Muscle of back (tissue), 11 donors: Measurements from ENCODE around the gene GUCY1A1. TPM values are rescaled to one million over a fixed set of nuclear protein-coding genes. Genes with fewer than 3 reads are reported as not detected.

ENCODE experiments used
- DNase-seq, 3 donors: peaks; one replicate each; pipeline versions ENCODE4 v3.0.0 to v3.0.0-alpha.2; 2013
- polyA plus RNA-seq, 10 donors: library from polyadenylated mRNA; unstranded; fragments of 120-200 nt; gene quantifications; one replicate each; pipeline ENCODE4 v1.2.1, GENCODE V29; 2013; ENCODE audit not compliant: insufficient read length in 10 of 10

Gene GUCY1A1
- polyA plus RNA-seq, 10 donors, result 11.6 to 17.5 (median 14.5) TPM

- no peak for DNase-seq
These were observed 8.0 kb upstream of the GUCY1A1 start for GRCh38 chr4:155658681-155659064.

DNA sequence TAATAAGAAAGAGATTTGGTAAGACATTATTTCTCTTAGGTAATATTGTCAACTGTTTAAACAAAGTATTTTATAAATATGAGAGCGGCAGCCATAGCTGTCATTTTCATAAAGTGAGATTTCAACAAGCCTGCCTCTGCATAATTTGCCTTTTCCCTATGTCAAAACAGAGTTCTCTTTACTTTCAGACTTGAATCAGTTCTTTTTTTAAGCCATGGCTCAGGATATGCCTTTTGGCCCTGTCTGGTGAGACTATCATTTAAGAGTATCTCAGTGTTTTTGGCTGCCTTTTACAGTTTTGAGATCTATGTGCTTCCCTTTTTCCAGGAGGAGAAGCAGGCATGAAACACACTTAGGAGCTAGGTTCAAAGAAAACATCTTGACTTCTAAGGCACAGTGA, 7.5 kb upstream of the GUCY1A1 start:
- DNase-seq, result no peak

DNA sequence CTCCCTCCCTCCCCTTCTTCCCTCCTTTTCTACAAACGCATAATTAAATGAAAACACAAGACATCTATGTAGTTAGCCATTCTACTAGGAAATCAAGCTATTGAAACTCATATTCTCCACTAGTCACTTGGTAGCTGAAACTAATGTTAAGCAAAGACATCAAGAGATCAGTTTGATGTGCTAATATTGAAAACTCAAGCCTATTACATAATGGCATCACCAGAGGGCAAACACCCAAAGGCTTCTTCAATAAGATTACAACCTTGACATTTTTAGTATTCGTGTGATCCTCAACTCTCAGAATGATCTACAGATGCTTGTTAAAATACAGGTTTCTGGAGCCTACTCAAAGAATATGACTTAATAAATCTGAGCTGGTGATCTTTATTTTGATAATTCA, 6.2 kb upstream of the GUCY1A1 start:
- DNase-seq, result no peak

DNA sequence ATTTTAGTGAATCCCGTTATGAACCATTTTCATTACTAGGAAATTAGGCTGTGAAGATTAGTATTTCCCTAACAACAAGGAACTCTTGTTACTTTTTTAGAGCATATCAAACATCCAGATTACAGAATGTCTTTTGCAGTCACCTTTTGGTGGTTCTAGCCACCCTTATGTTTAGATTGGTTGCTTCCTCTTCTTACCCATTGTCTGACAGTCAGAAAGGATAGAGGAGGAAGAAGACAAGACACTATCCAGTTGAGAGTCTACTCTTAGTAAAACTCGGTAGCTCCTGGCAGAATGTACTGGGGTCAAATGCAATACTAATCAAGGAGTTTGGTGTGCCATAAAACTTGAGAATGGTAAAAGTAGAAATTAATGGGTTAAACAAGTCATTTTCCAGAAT, 1.6 kb upstream of the GUCY1A1 start:
- DNase-seq, result no peak

DNA sequence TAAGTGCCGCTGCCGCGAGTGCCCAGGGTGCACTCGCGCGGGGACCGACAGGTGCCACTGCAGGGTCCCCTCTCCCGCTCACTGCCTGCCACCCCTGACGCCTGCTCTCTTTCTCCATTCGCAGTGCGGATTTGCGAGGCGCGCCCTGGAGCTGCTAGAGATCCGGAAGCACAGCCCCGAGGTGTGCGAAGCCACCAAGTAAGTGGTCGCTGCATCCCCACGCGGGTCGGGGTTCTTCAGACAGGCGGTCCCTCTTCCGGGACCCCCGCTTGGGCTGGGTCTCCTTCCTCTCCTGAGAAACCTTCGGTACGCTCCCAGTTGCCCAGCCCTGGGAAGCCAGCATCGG, 547 bp downstream of the GUCY1A1 start:
- peak in 1 of 3 donors; percentile 38 for DNase-seq

DNA sequence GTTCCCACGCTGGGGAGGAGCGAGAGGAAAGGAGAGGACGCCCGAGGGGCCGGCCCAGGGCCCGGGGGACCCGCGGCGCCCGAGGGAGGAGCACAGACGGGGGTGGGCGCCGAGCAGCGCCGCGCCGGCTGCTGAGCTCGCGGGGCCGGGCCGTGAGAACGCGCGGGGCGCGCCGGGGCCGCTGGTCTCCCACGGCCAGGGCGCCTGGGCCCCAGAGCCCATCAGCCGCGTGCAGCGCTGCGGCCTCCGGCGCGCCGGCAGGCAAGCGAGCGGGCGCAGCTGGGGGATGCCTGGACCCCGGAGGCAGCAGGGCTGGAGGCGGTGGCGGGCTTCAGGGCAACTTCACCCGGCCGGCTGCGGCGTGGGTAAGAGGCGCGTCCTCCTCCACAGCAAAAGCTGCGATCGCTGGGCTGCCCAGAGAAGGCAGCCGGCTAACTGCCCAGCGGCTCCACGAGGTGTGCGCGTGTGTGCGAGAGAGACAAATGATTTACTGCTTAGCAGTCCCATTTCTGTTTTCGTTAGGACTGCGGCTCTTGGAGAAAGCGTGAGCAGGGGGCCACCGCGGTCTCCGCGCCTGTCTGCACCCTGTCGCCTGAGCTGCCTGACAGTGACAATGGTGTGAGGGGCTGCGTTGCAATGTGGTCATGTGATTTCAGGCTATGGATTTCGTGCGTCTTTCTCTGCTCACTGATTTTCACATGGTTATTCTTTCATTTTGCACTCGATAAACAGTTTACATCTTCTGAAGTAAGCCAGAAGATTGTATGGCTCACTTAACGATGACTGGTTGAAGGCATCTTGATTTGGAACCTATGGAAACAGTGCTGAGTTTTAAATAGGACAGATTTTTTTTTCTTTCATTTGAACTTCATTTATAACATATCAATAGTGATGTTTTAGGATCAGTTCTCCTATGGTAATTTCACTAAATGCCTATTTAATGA, 1.2 kb downstream of the GUCY1A1 start:
- peak; percentile 40 to 88 (median 59) for DNase-seq

DNA sequence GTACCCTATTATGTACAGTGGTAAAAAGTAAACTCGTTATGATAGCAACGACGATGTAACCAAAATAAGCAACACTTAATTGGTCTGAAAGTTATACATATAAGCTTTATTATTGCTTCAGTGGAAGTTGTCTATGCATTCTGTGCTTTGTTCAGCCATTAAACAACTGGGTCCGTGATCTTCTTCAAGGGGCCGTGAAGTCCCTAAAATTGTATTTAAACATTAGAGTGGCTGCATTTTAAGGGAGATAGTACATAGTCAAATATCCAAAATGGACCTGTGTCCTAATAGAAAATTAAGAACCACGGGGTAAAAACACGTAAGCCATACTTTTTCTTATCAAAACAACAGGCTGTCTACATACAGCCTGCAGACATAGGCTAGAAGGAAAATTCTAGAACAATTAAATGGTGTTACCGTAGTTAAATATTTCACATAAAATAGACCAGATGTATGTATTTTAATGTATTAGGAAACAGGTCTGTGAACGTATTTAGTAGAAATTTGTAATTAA, 2.1 kb downstream of the GUCY1A1 start:
- peak in 1 of 3 donors; percentile 18 for DNase-seq

DNA sequence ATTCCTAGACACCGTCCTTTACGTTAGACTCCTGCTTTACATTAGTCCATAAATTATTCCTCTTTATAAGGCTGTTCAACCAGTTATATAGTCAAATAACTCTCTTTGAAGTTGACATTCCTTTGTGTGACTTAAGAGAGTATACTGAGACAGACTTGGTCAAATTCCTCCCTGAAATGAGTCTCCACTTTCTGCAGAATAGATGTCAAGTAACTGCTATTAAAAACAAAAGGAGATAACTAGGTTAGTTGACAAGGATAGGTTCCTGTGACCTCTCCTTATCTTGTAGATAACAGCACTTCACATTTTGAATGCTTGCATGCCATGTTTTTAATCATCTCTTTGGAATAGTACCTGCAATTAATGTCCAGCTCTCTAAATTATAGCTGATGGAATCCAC, 5.7 kb downstream of the GUCY1A1 start:
- no peak for DNase-seq

DNA sequence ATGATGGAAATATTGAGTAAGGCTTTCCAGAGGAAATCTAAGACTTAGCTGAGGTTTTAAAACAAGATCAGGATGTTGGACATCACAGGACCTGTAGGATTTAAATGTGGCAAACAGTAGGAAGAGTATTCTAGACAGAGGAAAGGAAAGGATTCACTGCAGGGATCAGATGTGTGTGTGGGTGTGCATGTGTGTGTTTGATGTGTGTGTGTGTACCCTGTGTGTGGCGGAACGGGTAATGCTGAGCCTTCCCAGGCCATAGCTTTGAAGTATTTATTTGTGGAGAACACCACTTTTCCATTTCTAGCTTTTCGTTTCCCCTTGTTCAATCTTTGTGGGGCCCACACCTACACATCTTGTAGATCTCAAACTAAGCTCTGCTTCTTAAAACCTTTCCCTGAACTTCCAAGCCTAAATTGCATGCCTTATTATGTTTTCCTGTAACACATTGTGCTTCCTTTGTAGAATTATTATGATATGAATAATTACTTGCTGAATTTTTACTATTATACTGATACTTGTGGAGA, 6.9 kb downstream of the GUCY1A1 start:
- DNase-seq, result no peak

- DNase-seq, result no peak
These were observed 8.0 kb downstream of the GUCY1A1 start for GRCh38 chr4:155674669-155675071.

GRCh38 chr4:155675709-155676429, 9.2 kb downstream of the GUCY1A1 start:
- DNase-seq, result peak in 1 of 3 donors; percentile 7

DNA sequence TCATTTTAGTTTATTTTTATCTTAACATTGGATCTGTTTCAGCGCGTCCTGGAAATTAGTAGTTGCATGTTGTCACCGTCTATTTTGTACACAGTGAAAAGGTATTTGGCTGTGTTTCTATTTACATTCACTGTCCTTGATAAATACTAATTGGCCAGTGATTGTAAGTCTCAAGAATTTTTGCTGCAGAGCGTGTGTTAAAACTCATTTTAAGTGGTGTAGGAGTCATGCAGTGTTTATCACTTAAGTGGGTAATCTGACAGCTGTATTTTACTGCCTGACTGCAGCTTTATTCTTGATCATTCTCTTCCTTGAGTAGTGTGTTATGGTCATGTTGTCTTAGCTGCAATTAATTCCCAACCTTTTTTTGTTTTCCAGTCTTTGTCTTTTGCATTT, 9.8 kb downstream of the GUCY1A1 start:
- no peak for DNase-seq

DNA sequence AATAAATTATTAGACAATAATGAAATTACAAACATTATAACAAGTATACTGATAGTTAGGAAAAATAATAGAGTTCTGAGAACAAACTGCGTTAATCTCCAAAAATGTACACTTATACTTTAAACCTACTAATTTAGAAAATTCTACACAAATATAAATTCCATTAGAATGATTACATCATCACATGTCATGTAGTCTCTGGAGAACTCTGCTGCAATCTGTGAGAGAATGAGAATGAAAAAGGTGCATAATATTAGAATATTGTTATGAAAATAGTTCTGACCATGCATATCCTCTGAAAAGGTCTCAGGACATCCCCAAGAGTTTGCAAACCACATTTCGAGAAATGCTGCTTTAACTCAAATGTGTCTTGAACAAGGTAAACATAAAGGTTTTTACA, 11.4 kb downstream of the GUCY1A1 start:
- DNase-seq, result no peak

DNA sequence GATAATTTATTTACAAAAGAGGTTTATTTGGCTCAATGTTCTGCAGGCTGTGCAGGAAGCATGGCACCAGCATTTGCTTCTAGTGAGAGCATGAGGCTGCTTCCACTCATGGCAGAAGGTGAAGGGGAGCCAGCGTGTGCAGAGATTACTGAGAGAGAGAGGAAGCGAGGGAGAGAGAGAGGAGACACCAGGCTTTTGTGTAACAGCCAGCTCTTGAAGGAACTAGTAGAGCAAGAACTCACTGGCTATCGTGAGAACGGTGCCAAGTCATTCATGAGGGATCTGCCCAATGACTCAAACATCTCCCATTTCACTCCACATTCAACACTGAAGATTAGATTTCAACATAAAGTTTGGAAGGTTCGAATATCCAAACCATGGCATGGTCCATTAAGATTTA, 12.7 kb downstream of the GUCY1A1 start:
- no peak for DNase-seq

- no peak for DNase-seq
These were observed 15.2 kb downstream of the GUCY1A1 start for GRCh38 chr4:155681886-155682285.

GRCh38 chr4:155684423-155684822, 17.8 kb downstream of the GUCY1A1 start:
- no peak for DNase-seq

DNA sequence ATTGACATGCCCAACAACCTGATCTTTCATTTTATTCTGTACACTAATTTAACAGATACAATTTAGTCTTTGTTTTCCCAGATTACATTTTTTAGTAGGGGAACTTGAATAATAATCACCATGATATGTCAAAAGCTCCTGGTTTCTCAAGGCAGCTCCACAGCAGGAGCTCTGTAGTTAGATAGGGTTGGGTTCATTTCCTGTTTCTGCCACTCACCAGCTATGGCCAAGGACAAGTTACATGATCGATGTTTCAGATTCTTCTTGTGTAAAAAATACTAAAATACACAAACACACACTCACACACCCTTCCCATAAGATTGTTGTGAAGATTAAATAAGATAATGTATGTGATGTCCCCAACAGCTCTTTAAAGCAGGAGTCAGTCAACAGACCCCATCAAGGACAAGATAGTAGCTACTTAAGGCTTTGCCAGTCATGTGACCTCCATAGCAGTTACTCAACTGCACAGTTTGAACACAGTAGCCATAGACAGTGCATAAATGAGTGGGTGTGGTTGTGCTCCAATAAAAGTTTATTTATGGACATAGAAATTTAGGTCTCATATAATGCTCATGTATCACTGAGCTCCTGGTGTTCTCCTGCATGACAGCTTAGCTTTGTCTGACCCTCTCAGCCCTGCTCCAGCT, 18.4 kb downstream of the GUCY1A1 start:
- DNase-seq, result no peak

DNA sequence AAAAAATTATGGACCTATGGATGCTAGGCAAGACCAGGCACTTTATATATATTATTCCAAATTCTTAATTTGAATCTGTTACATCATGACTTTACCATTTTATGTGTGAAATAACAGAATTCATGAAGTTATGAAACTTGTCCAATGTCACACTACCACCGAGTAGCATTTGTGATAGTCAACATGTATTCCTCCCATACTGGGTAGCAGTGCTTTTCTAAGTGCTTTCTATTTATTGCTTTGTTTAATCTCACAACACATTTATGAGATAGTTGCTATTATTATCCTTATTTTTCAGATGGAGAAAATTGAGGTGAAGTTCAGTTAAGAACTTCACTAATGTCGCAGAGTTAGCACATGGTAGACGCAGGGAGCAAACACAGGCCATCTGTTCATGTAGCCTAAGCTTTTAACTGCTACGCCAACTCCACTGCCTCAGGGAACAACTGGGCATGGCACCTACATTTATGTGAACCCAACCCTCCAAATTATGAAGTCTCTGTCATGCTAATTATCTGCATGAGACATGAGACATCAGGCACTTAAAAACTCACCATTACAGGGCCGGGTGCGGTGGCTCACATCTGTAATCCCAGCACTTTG, 20.8 kb downstream of the GUCY1A1 start:
- DNase-seq, result no peak

DNA sequence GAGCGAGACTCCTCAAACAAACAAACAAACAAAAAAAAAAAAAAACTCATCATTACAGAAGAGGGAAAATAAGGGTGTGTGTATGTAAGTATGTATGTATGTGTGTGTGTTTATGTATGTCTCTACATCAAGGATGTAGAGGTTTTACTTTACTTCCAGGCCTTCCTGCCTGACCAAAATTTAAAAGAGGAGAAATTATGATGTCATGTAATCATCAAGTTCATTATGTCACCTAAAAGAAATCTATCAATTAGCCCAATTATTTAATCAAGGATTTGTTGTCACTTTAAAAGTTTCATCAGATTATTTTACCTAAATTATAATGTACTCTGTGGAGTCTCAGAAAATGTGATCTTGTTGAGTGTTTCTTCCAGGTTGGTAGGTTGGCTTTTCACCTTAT, 21.6 kb downstream of the GUCY1A1 start:
- DNase-seq, result no peak

DNA sequence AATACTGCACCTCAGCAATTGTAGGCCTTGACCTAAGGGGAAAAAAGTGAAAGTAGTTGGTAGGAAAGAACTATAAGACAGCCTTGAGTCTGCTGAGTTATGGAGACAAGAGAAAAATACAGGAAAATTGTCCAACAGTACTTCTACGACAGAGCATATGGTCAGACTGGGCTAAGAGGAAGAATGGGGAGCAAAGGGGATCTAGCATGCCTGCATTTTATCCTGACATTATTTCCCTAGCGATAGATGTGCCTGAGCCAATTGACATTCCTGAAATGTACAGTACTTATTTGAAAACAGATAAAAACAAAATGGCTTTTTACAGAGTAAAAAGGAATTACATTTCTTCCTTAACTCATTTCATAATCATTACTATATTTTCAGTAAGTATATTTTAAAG, 22.2 kb downstream of the GUCY1A1 start:
- peak in 1 of 3 donors; percentile 36 for DNase-seq

DNA sequence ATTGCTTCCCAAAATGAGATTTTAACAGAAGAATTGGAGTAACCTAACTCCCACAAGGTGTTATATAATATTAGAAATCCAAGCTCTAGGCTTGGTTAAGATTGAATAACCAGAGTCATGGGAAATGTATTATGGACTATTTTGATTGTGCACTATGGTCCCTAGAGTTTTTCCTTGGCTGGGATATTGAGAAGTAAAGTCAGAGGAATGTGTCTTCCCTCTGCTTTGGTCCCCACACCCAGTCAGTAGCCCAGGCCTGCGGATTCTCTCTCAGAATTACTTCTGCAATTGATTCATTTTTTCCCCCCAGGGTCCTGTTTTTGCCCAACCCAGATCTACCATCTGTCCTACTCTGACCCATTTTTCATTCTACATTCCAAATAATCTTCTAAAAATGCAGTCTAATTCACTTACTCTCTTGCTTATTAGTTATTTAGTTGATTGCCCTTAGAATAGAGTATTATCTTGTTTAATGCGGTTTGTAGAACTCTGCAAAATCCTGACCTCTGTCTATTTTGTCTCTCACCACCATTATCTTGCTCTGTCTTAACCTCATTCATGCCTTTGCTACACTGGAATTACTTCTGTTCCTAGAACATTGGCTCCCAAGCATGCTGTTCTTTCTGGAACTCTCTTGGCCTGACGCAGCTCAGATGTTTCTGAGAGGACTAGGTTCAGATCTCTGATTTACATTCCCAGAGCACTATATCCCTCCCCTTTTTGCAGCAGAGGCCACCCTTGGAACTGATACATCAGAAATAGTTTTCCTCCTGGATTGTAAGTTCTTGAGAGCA, 23.6 kb downstream of the GUCY1A1 start:
- no peak for DNase-seq
